ENCODE results near the gene EXOC6B. TPM values are rescaled to one million over a fixed set of nuclear protein-coding genes. Genes with fewer than 3 reads are reported as not detected.

The EXOC6B gene
- total and polyA plus RNA-seq, 9 of the 15 experiments (the other 6 are each of a cell fraction or from before 2014, with no cell fraction given): 0.28 to 4.2 (median 2.0) TPM

DNA sequence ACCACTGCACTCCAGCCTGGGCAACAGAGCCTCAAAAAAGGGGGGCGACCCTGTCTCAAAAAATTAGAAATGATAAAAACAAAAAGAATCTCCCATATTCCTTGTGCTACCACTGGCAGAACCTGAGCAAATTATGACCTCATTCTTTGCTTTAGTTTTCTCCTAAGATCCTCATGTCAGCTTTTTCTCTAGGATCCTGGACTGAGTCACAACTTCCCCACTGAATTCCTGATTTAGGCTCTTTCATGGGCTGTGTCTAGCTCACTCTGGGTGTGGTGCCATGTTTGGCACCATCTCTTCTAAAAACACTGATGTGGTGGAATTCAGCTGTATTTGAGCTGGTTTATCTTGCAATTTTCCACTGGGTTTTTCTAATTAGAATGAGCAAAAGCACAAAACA lies 37.1 kb downstream of the EXOC6B start:
- Histone ChIP-seq H3K9ac (ENCODE audit: insufficient read depth in 1 of 2, low read depth in 2 of 2, low read length in 2 of 2) (no peak overlapping the region), H3K36me3 (ENCODE audit: control insufficient read depth, insufficient read depth, low read length) (no peaks in the 10 kb centered on the region), H3K9me3 (replicated peaks; ENCODE audit: control insufficient read depth, insufficient read depth, low read depth, low read length) (no peaks in the 10 kb centered on the region), H3K4me3 (no peak overlapping the region), H4K20me1 (replicated peaks; ENCODE audit: control insufficient read depth, insufficient read depth, low read length) (no peaks in the 10 kb centered on the region), H3K27ac (ENCODE audit: extremely low read depth, low read depth, low read length) (no peak overlapping the region), H3K27me3 (ENCODE audit: control insufficient read depth in 2 of 2, insufficient read depth in 2 of 2, low read length in 2 of 2) (no peaks in the 10 kb centered on the region; a peak in 2 of 5 replicates), H3K79me2 (ENCODE audit: control insufficient read depth, insufficient read depth, low read length) (no peaks in the 10 kb centered on the region), H2AFZ (ENCODE audit: low read depth, low read length) (no peak overlapping the region), H3K4me2 (ENCODE audit: insufficient read depth, low read length) (no peak overlapping the region), H3K4me1 (replicated peaks in 1 of 2; ENCODE audit: control insufficient read depth in 2 of 2, insufficient read depth in 2 of 2, low read length in 2 of 2) (no peaks in the 10 kb centered on the region), H3K9me1 (ENCODE audit: control insufficient read depth, insufficient read depth, low read length) (no peaks in the 10 kb centered on the region)
- TF ChIP-seq CXXC5 (CRISPR knock-in tag; IDR thresholded peaks at IDR 0.05) (no peak), TCF3 (CRISPR knock-in tag; IDR thresholded peaks at IDR 0.05) (no peak), SP2 (IDR thresholded peaks at IDR 0.05; ENCODE audit: extremely low read depth, low read depth, low read length, poor library complexity, severe bottlenecking) (no peak)
- ATAC-seq (no peak), DNase-seq (ENCODE audit: extremely low read depth in 1 of 4, low spot score in 3 of 4) (no peak), FAIRE-seq (no peak)
- WGBS (ENCODE audit: insufficient coverage, low coverage, missing lambda C conversion rate): 0% methylated on average over 1 of the region's 1 CpG
- CTCF ChIA-PET (ENCODE audit: low intra/inter-chr PET ratio): no interaction called here
- intact Hi-C loops (cut with micrococcal nuclease) (no loop called here), in situ Hi-C loops (cut with MboI) (no loop called here)
- POLR2A ChIA-PET: interaction anchor here (1.4 kb wide), 1 partner anchor 8 kb away, joined by 6 read pairs; no protein-coding TSS in a partner anchor
- no TSS peak for BruUV-seq (replicated peaks)

DNA sequence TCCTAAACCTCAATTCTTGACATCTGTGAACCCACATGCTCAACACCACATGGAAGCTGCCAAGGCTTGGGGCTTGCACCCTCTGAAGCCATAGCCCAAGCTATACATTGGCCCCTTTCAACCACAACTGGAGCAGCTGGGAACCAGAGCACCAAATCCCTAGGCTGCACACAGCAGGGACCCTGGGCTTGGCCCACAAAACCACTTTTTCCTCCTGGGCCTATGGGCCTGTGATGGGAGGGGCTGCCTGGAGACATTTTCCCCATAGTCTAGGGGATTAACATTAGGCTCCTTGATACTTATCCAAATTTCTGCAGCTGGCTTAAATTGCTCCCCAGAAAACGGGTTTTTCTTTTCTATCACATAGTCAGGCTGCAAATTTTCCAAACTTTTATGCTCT lies 40.3 kb downstream of the EXOC6B start:
- FAIRE-seq: no peak
- CTCF ChIA-PET (ENCODE audit: low intra/inter-chr PET ratio): no interaction called here
- no TSS peak for BruUV-seq (replicated peaks)

More for the DNA sequence above, 40.3 kb downstream of the EXOC6B start:
- Histone ChIP-seq H3K4me3 (no peak overlapping the region), H3K27me3 (ENCODE audit: control insufficient read depth in 2 of 2, insufficient read depth in 2 of 2, low read length in 2 of 2) (no peaks in the 10 kb centered on the region; a peak in 1 of 5 replicates), H3K9me3 (replicated peaks; ENCODE audit: control insufficient read depth, insufficient read depth, low read depth, low read length) (no peaks in the 10 kb centered on the region), H3K9me1 (ENCODE audit: control insufficient read depth, insufficient read depth, low read length) (no peaks in the 10 kb centered on the region), H3K9ac (ENCODE audit: insufficient read depth in 1 of 2, low read depth in 2 of 2, low read length in 2 of 2) (no peak overlapping the region), H2AFZ (ENCODE audit: low read depth, low read length) (no peak overlapping the region), H3K36me3 (ENCODE audit: control insufficient read depth, insufficient read depth, low read length) (no peaks in the 10 kb centered on the region), H3K27ac (ENCODE audit: extremely low read depth, low read depth, low read length) (no peak overlapping the region), H3K79me2 (ENCODE audit: control insufficient read depth, insufficient read depth, low read length) (no peaks in the 10 kb centered on the region), H3K4me2 (ENCODE audit: insufficient read depth, low read length) (no peak overlapping the region), H4K20me1 (replicated peaks; ENCODE audit: control insufficient read depth, insufficient read depth, low read length) (no peaks in the 10 kb centered on the region), H3K4me1 (replicated peaks in 1 of 2; ENCODE audit: control insufficient read depth in 2 of 2, insufficient read depth in 2 of 2, low read length in 2 of 2) (no peaks in the 10 kb centered on the region; a peak in 1 of 5 replicates)
- no peak for TF ChIP-seq MCM3 (IDR thresholded peaks at IDR 0.05)
- no peak for TF ChIP-seq NR2C1 (IDR thresholded peaks at IDR 0.05)
- TF ChIP-seq NR2C1 (tag; IDR thresholded peaks at IDR 0.05): no peak
- TF ChIP-seq SAFB (IDR thresholded peaks at IDR 0.05; ENCODE audit: borderline replicate concordance, low read depth, low read length): no peak
- no peak for TF ChIP-seq RBM25 (IDR thresholded peaks at IDR 0.05; ENCODE audit: low read depth, low read length, severe bottlenecking)
- TF ChIP-seq ZNF133 (CRISPR knock-in tag; IDR thresholded peaks at IDR 0.05): no peak
- TF ChIP-seq TEAD2 (tag; IDR thresholded peaks at IDR 0.05): no peak
- no peak for TF ChIP-seq L3MBTL2 (IDR thresholded peaks at IDR 0.05)
- TF ChIP-seq, protein P1, sequence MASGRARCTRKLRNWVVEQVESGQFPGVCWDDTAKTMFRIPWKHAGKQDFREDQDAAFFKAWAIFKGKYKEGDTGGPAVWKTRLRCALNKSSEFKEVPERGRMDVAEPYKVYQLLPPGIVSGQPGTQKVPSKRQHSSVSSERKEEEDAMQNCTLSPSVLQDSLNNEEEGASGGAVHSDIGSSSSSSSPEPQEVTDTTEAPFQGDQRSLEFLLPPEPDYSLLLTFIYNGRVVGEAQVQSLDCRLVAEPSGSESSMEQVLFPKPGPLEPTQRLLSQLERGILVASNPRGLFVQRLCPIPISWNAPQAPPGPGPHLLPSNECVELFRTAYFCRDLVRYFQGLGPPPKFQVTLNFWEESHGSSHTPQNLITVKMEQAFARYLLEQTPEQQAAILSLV (tag; IDR thresholded peaks at IDR 0.05): no peak
- TF ChIP-seq ZKSCAN8 (CRISPR knock-in tag; IDR thresholded peaks at IDR 0.05): no peak
- POLR2A ChIA-PET: no interaction called here
- WGBS (ENCODE audit: insufficient coverage, low coverage, missing lambda C conversion rate): 0% methylated on average over 1 of the region's 1 CpG
- in situ Hi-C loops (cut with MboI): no loop called here
- no peak for ATAC-seq
- intact Hi-C loops (cut with micrococcal nuclease): no loop called here
- DNase-seq (ENCODE audit: extremely low read depth in 1 of 4, low spot score in 3 of 4): no peak

Data from K562 (cell line).